Osteocyte (in vitro differentiated cells): ENCODE results near the gene PDE11A. TPM values are rescaled to one million over a fixed set of nuclear protein-coding genes. Genes with fewer than 3 reads are reported as not detected.

Experiments
- DNase-seq: peaks from one replicate; pipeline ENCODE4 v3.0.0; 2021; ENCODE audit warnings: mixed read lengths; ENCODE audit not compliant: unreplicated experiment; ENCODE audit errors: extremely low spot score
- H3K27ac Mint-ChIP-seq: one replicate; pipeline ENCODE4 v1.8.0; 2021; ENCODE audit warnings: mild to moderate bottlenecking, mixed read lengths; ENCODE audit not compliant: unreplicated experiment
- H3K27me3 Mint-ChIP-seq: one replicate; pipeline ENCODE4 v1.8.0; 2021; ENCODE audit warnings: mixed read lengths; ENCODE audit not compliant: unreplicated experiment
- H3K36me3 Mint-ChIP-seq: one replicate; pipeline ENCODE4 v1.8.0; 2021; ENCODE audit warnings: mixed read lengths; ENCODE audit not compliant: unreplicated experiment
- H3K4me1 Mint-ChIP-seq: one replicate; pipeline ENCODE4 v1.8.0; 2021; ENCODE audit warnings: mixed read lengths; ENCODE audit not compliant: unreplicated experiment
- H3K4me3 Mint-ChIP-seq: one replicate; pipeline ENCODE4 v1.8.0; 2021; ENCODE audit warnings: mild to moderate bottlenecking, moderate library complexity, mixed read lengths; ENCODE audit not compliant: unreplicated experiment
- H3K9me3 Mint-ChIP-seq: one replicate; pipeline ENCODE4 v1.8.0; 2021; ENCODE audit warnings: mixed read lengths; ENCODE audit not compliant: unreplicated experiment
- CTCF ChIP-seq: fragments of 200-600 bp; sonication (generic); IDR thresholded peaks from 2 replicates; pipeline ENCODE4 v1.5.0; 2021; ENCODE audit warnings: antibody characterized with exemption, mild to moderate bottlenecking, moderate library complexity
- total RNA-seq: library from RNA; stranded (reverse); gene quantifications from 2 replicates; pipeline ENCODE4 v1.2.1, GENCODE V29; 2021

The PDE11A gene
- total RNA-seq, 1 donor from 2014 or later = 0.05 TPM

- no peak for DNase-seq
- no peak overlapping the region for H3K4me3 Mint-ChIP-seq
- H3K4me1 Mint-ChIP-seq = no peaks in the 10 kb centered on the region
- no peaks in the 10 kb centered on the region for H3K36me3 Mint-ChIP-seq
- peaks cover 16% of the 10 kb centered on the region for H3K9me3 Mint-ChIP-seq
- H3K27ac Mint-ChIP-seq = no peak overlapping the region
- no peak for TF ChIP-seq CTCF
- no peaks in the 10 kb centered on the region for H3K27me3 Mint-ChIP-seq
These were observed 239.8 kb downstream of the PDE11A start for GRCh38 chr2:177832611-177833433.

- Mint-ChIP-seq H3K27ac (no peak overlapping the region), H3K27me3 (no peaks in the 10 kb centered on the region)
These were observed 241.6 kb downstream of the PDE11A start for GRCh38 chr2:177830881-177831386.

GRCh38 chr2:177828557-177828956 is 244.0 kb downstream of the PDE11A start:
- H3K36me3 Mint-ChIP-seq = no peaks in the 10 kb centered on the region
- no peak for TF ChIP-seq CTCF
- peaks cover 3% of the 10 kb centered on the region for H3K9me3 Mint-ChIP-seq
- H3K27me3 Mint-ChIP-seq = no peaks in the 10 kb centered on the region
- DNase-seq = no peak
- no peaks in the 10 kb centered on the region for H3K4me1 Mint-ChIP-seq
- H3K4me3 Mint-ChIP-seq = no peak overlapping the region
- H3K27ac Mint-ChIP-seq = no peak overlapping the region

More at GRCh38 chr2:177830881-177831386, 241.6 kb downstream of the PDE11A start:
- H3K9me3 Mint-ChIP-seq = peaks cover 3% of the 10 kb centered on the region
- no peaks in the 10 kb centered on the region for H3K36me3 Mint-ChIP-seq
- DNase-seq = no peak
- H3K4me3 Mint-ChIP-seq = no peak overlapping the region
- H3K4me1 Mint-ChIP-seq = no peaks in the 10 kb centered on the region
- TF ChIP-seq CTCF = no peak

- no peaks in the 10 kb centered on the region for H3K9me3 Mint-ChIP-seq
- H3K4me1 Mint-ChIP-seq = no peaks in the 10 kb centered on the region
- no peak for DNase-seq
These were observed 245.7 kb downstream of the PDE11A start for GRCh38 chr2:177826897-177827296.

More at GRCh38 chr2:177826897-177827296, 245.7 kb downstream of the PDE11A start:
- Mint-ChIP-seq H3K27ac (no peak overlapping the region), H3K27me3 (no peaks in the 10 kb centered on the region), H3K36me3 (no peaks in the 10 kb centered on the region), H3K4me3 (no peak overlapping the region)
- TF ChIP-seq CTCF = no peak
